Transverse colon (tissue), 4 donors: ENCODE results near the gene ESYT1. TPM values are rescaled to one million over a fixed set of nuclear protein-coding genes. Genes with fewer than 3 reads are reported as not detected.
A peak's percentile ranks its signal among the peaks of the same experiment; 100 is the strongest.

ENCODE experiments used
- DNase-seq: peaks from one replicate; pipeline ENCODE4 v3.0.0-alpha.2; 2019
- H3K27ac ChIP-seq, 4 donors: fragments of 200-600 bp; sonication (generic); 2 replicates each; pipeline ENCODE4 v1.5.1; 2016 to 2018; ENCODE audit warnings: inconsistent platforms in 4 of 4
- H3K27me3 ChIP-seq: fragments of 200-600 bp; sonication (generic); 2 replicates; pipeline ENCODE4 v1.5.1; 2017; ENCODE audit warnings: inconsistent platforms
- H3K36me3 ChIP-seq, 4 donors: fragments of 200-600 bp; sonication (generic); 2 replicates each; pipeline ENCODE4 v1.5.1; 2017 to 2019; ENCODE audit warnings: inconsistent platforms in 4 of 4
- H3K4me1 ChIP-seq, 4 donors: fragments of 200-600 bp; sonication (generic); 2 replicates each; pipeline ENCODE4 v1.5.1; 2017 to 2020; ENCODE audit warnings: inconsistent platforms in 4 of 4
- H3K4me3 ChIP-seq, 4 donors: fragments of 200-600 bp; sonication (generic); 1 replicate in 1 of 4; 2 replicates in 3 of 4; pipeline versions ENCODE4 v1.5.1 to v1.6.1; 2017 to 2019; ENCODE audit warnings: inconsistent platforms in 4 of 4
- H3K9me3 ChIP-seq, 2 donors: fragments of 200-600 bp; sonication (generic); 2 replicates each; pipeline ENCODE4 v1.5.1; 2017 to 2019; ENCODE audit warnings: inconsistent platforms in 2 of 2
- EP300 ChIP-seq: sonication (generic); formaldehyde crosslinking; IDR thresholded peaks from one replicate; pipeline ENCODE4 v1.6.1; 2017; ENCODE audit warnings: antibody characterized with exemption, low read depth
- POLR2A ChIP-seq: fragments of 450-650 bp; IDR thresholded peaks from one replicate; pipeline ENCODE4 v1.6.1; 2016; ENCODE audit warnings: antibody characterized with exemption, mild to moderate bottlenecking, moderate library complexity
- POLR2AphosphoS5 ChIP-seq, 3 donors: sonication (generic); formaldehyde crosslinking; IDR thresholded peaks; one replicate each; pipeline ENCODE4 v1.6.1; 2016; ENCODE audit warnings: antibody characterized with exemption in 3 of 3
- WGBS, 2 donors: methylation state at CpG; one replicate each; pipeline ENCODE4 v1.1.5; 2018; ENCODE audit warnings: low coverage in 1 of 2; 5-methylcytosine and 5-hydroxymethylcytosine counted together
- in situ Hi-C, 4 donors: fragments of 200-750 bp; cut with MboI; loops; one replicate each; pipeline versions ENCODE4 v1.15.0 to v1.15.1; 2017; ENCODE audit warnings: low sequenced_read_pairs in 3 of 4, low pct_ligation_motif_present in 1 of 4, low pct_unique_long_range_greater_than_20kb in 1 of 4
- intact Hi-C: fragments of 100-400 bp; cut with DNase I; formaldehyde crosslinking; loops from one replicate; pipeline ENCODE4 v1.15.1; 2023; ENCODE audit warnings: low total_unique reads
- total RNA-seq, 4 donors: library from RNA; depleted of rRNA; stranded (reverse); fragments of >200 nt; gene quantifications; one replicate each; pipeline ENCODE4 v1.1.0, GENCODE V29; 2016
- TF ChIP-seq, protein P1 (sequence below), 5 experiments: fragments of 200-600 bp in 3 of 5; fragments of 450-650 bp in 2 of 5; sonication (generic) in 3 of 5; IDR thresholded peaks; 1 replicate in 2 of 5; 2 replicates in 3 of 5; pipeline ENCODE4 v1.5.1; 2016 to 2017; ENCODE audit warnings: antibody characterized with exemption in 5 of 5, inconsistent platforms in 3 of 5, mild to moderate bottlenecking in 2 of 5, moderate library complexity in 1 of 5

Gene ESYT1
- total RNA-seq, 4 donors from 2014 or later, result 94.2 to 133 (median 97.9) TPM

DNA sequence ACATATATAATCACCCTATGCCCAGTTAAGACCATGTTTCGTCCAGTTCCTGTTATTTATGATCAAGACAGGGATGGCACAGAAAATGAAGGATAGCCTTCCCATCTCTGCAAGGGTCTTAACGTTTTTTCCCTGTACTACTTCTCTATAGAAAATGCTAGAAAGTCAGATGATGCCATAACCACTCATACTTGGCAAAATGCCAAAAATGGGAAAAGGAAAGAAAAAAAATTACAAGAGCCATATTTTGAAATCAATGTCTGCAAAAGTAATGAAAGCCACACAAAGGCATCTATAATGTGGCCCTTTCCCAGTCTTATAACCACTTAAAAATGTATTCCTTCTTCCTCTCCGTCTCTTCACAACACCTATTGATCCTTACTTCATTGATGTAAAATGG lies 22.5 kb downstream of the ESYT1 start:
- Histone ChIP-seq H3K4me3 (no peak overlapping the region), H3K9me3 (no peaks in the 10 kb centered on the region), H3K27ac (peak overlapping the region in 2 of 4 donors; percentile 92 to 98), H3K27me3 (no peaks in the 10 kb centered on the region), H3K4me1 (peaks cover 20 to 46% (median 31%) of the 10 kb centered on the region in 4 donors), H3K36me3 (no peaks in the 10 kb centered on the region)
- WGBS, 2 donors, result 59 to 65% methylated on average over 3 of the region's 3 CpGs
- DNase-seq, result no peak
- in situ Hi-C loops (no loop called here), intact Hi-C loops (no loop called here)
- no peak for TF ChIP-seq EP300
- peak in 2 of 3 donors; percentile 36 to 37 for TF ChIP-seq POLR2AphosphoS5 (IDR thresholded peaks at IDR 0.05)

DNA sequence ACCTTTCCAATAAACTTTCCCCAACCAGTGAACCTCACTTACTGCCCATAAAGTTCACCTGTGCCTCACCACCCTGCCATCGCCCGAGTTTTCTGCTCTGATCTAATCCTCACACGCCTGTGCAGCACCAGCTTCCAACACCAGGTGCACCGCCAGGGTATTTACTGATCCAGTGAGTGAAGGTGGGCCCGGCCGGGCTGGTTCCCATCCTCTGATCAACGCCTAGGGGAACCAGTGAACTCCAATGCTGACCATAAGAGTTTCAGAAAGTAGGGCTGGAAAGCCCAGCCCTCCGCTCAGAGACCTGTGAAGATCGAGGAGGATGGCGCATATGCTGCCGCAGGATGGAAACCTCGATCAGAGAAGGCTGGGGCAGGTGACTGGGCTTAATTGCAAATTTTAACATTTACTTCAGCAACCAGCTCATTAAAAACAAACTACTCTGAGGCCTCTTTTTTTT lies 23.6 kb downstream of the ESYT1 start:
- in situ Hi-C loops, result no loop called here
- 3% methylated on average over 12 of the region's 12 CpGs; no CpG with 5 or more reads in 1 of the 2 donors for WGBS, 2 donors
- TF ChIP-seq POLR2AphosphoS5 (IDR thresholded peaks at IDR 0.05) (peak in 2 of 3 donors; percentile 40 to 69), EP300 (no peak), POLR2A (peak; percentile 59)
- TF ChIP-seq, protein P1, sequence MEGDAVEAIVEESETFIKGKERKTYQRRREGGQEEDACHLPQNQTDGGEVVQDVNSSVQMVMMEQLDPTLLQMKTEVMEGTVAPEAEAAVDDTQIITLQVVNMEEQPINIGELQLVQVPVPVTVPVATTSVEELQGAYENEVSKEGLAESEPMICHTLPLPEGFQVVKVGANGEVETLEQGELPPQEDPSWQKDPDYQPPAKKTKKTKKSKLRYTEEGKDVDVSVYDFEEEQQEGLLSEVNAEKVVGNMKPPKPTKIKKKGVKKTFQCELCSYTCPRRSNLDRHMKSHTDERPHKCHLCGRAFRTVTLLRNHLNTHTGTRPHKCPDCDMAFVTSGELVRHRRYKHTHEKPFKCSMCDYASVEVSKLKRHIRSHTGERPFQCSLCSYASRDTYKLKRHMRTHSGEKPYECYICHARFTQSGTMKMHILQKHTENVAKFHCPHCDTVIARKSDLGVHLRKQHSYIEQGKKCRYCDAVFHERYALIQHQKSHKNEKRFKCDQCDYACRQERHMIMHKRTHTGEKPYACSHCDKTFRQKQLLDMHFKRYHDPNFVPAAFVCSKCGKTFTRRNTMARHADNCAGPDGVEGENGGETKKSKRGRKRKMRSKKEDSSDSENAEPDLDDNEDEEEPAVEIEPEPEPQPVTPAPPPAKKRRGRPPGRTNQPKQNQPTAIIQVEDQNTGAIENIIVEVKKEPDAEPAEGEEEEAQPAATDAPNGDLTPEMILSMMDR (IDR thresholded peaks at IDR 0.05), result peak; percentile 57 to 96 (median 59)
- peak; percentile 81 for DNase-seq
- Histone ChIP-seq H3K27ac (peak overlapping the region; percentile 92 to 98 (median 97)), H3K4me3 (peak overlapping the region; percentile 50 to 81 (median 64)), H3K4me1 (peaks cover 16 to 42% (median 27%) of the 10 kb centered on the region in 4 donors), H3K27me3 (no peaks in the 10 kb centered on the region), H3K36me3 (no peaks in the 10 kb centered on the region), H3K9me3 (no peaks in the 10 kb centered on the region)
- intact Hi-C loops, result no loop called here

DNA sequence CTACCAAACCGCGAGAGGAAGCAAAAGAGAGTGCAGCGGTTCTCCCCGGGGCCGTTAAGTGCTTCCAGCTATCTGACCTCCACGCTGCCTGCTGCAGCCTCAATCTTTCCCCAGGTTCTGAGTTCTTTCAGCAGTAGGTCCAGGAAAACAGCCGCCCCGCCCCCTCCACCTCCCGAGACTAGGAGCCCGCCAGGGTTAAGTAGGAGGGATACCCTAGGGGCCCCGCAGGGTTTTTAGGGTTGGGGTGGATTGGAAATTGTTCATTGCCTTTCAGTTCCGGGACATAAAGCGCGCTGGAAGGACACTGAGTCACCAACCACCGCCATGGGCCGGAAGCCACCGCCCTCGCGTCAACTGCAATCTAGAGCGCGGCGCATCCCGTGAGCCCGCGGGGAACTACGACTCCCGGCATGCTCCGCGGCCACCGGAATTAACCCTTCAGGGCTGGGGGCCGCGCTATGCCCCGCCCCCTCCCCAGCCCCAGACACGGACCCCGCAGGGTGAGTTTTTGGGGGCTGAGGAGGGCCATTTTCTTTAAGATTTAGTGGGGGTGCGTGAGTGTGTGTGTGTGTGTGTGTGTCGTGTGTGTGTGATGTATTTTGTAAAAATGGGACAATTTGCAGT lies 24.2 kb downstream of the ESYT1 start, which contains the start of gene MYL6B:
Gene MYL6B, plus strand, starts transcription at position 456 of the 624 bp plus-strand sequence. CDS start 1,332 bp downstream, outside the sequence.
- intact Hi-C loops (no loop called here), in situ Hi-C loops (no loop called here)
- WGBS, 2 donors, result 0% methylated on average over 16 of the region's 37 CpGs; no CpG with 5 or more reads in 1 of the 2 donors

DNA sequence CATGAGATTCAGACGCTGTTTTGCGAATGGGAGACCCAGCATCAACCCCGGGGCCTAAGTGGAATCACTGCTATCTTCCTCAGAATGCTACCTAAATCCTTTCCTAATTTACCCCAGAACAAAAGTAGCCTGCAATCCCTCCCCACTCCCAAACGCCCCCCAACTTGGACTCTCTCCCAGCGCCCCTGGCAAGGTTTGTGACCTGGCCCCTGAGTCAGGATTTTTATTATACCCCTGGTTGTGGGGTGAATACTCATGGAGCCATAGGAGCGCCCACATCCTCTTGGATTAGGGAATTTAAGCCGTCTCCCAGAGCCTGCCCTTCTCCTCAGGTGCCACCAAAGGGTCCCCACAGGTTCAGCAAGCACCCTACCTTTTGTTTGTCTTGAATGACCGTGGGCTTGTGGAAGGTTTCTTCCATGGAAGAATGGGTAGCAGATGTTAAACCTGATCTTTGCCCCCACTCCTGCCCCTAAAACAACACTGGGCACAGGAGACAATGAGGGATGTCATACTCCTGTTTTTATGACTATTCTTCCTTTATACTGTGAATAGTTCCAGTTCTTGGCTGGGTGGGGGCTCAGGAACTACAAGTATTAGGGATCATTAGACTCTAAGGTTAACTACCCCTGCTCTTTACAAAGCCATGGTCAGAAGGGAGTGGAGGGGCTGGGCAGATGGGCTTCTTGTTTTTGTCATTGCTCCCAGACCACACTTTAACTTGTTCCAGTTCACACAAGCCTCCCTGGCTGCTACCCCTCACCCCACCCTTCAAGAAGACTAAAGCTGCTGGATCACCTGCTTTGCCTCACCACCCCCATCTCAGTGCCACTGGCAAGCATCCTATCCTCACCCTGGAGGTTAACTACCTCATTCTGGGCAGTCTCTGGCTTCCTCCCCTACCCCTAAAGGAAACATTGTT lies 24.9 kb downstream of the ESYT1 start:
- Histone ChIP-seq H3K9me3 (no peaks in the 10 kb centered on the region), H3K4me3 (peak overlapping the region; percentile 13 to 77 (median 50)), H3K27me3 (no peaks in the 10 kb centered on the region), H3K27ac (peak overlapping the region; percentile 92 to 98 (median 97)), H3K4me1 (peaks cover 18 to 40% (median 30%) of the 10 kb centered on the region in 4 donors), H3K36me3 (no peaks in the 10 kb centered on the region)
- no peak for DNase-seq
- TF ChIP-seq, protein P1 (IDR thresholded peaks at IDR 0.05), result no peak
- TF ChIP-seq EP300 (no peak), POLR2AphosphoS5 (IDR thresholded peaks at IDR 0.05) (no peak), POLR2A (no peak)
- WGBS, 2 donors, result 0 to 7% methylated on average over 2 to 8 of the region's 8 CpGs
- intact Hi-C loops, result no loop called here
- in situ Hi-C loops, result no loop called here

More for the DNA sequence above, 24.2 kb downstream of the ESYT1 start, which contains the start of gene MYL6B:
- Histone ChIP-seq H3K36me3 (no peaks in the 10 kb centered on the region), H3K9me3 (no peaks in the 10 kb centered on the region), H3K27me3 (no peaks in the 10 kb centered on the region), H3K27ac (peak within 1 kb of the TSS; percentile 92 to 98 (median 97)), H3K4me3 (peak within 1 kb of the TSS; percentile 50 to 81 (median 64)), H3K4me1 (peaks cover 18 to 42% (median 28%) of the 10 kb centered on the region in 4 donors)
- TF ChIP-seq, protein P1 (IDR thresholded peaks at IDR 0.05), result no peak
- TF ChIP-seq POLR2AphosphoS5 (IDR thresholded peaks at IDR 0.05), result peak; percentile 79 to 90 (median 89)
- peak; percentile 65 for TF ChIP-seq POLR2A
- no peak for TF ChIP-seq EP300
- peak; percentile 96 for DNase-seq
